Heart left ventricle (tissue), 16 donors: ENCODE data around the gene HPSE. TPM values are rescaled to one million over a fixed set of nuclear protein-coding genes. Genes with fewer than 3 reads are reported as not detected.

Source experiments
- ATAC-seq, 4 donors: fragments of 200-7000 bp; cut with Tn5 transposase; one replicate each; pipeline ENCODE4 v1.9.1; 2020 to 2022; ENCODE audit warnings: moderate library complexity in 4 of 4, mild to moderate bottlenecking in 3 of 4, moderate number of reproducible peaks in 1 of 4
- DNase-seq, 5 donors: peaks; one replicate each; pipeline ENCODE4 v3.0.0-alpha.2; 2020
- H3K27ac ChIP-seq, 12 donors: fragments of 200-600 bp; sonication (generic) in 4 of 12; one replicate each; pipeline versions ENCODE4 v1.5.0 to v1.8.0; 2016 to 2022; ENCODE audit warnings: mild to moderate bottlenecking in 2 of 12
- H3K27me3 ChIP-seq, 9 donors: fragments of 200-600 bp; sonication (generic) in 2 of 9; one replicate each; pipeline versions ENCODE4 v1.5.1 to v1.8.0; 2016 to 2022; ENCODE audit warnings: mild to moderate bottlenecking in 3 of 9
- H3K36me3 ChIP-seq, 9 donors: fragments of 200-600 bp; sonication (generic) in 2 of 9; one replicate each; pipeline versions ENCODE4 v1.5.0 to v1.8.0; 2018 to 2022; ENCODE audit warnings: mild to moderate bottlenecking in 2 of 9
- H3K4me1 ChIP-seq, 12 donors: fragments of 200-600 bp; sonication (generic) in 4 of 12; one replicate each; pipeline versions ENCODE4 v1.5.0 to v1.8.0; 2016 to 2022; ENCODE audit warnings: mild to moderate bottlenecking in 3 of 12
- H3K4me3 ChIP-seq, 12 donors: fragments of 200-600 bp; sonication (generic) in 4 of 12; one replicate each; pipeline versions ENCODE4 v1.5.0 to v1.8.0; 2017 to 2022; ENCODE audit warnings: mild to moderate bottlenecking in 9 of 12, moderate library complexity in 4 of 12
- H3K9me3 ChIP-seq, 12 donors: fragments of 200-600 bp; sonication (generic) in 4 of 12; one replicate each; pipeline versions ENCODE4 v1.5.0 to v1.8.0; 2016 to 2022; ENCODE audit warnings: mild to moderate bottlenecking in 1 of 12
- POLR2A ChIP-seq, 2 donors: fragments of 450-650 bp; IDR thresholded peaks; one replicate each; pipeline ENCODE4 v1.6.1; 2017; ENCODE audit warnings: antibody characterized with exemption in 2 of 2, mild to moderate bottlenecking in 2 of 2, moderate library complexity in 2 of 2
- WGBS, 4 donors: extraction: QIAGEN DNeasy Blood & Tissue Kit in 2 of 4; methylation state at CpG; one replicate each; pipeline versions ENCODE4 v1.1.5 to v1.1.7; 2013 to 2018; 5-methylcytosine and 5-hydroxymethylcytosine counted together
- intact Hi-C, 10 donors: fragments of 100-400 bp; cut with DNase I; formaldehyde crosslinking; loops; one replicate each; pipeline versions ENCODE4 v1.11.1 to v1.14.2; 2022
- polyA plus RNA-seq, 2 donors: library from polyadenylated mRNA; stranded (reverse); fragments of 200-250 nt; gene quantifications; one replicate each; pipeline ENCODE4 v1.2.3, GENCODE V29; 2013
- total RNA-seq, 9 donors: library from RNA; depleted of rRNA in 2 of 9; stranded (reverse); fragments of >200 nt in 2 of 9; fragmentation: NEBNext Ultra II Directional in 3 of 9; extraction: Animal tissue kit (Norgen Biotek cat#: 25700) in 3 of 9; gene quantifications; one replicate each; pipeline versions ENCODE4 v1.1.0 to v1.2.4, GENCODE V29; 2016 to 2023
- TF ChIP-seq, protein P1 (sequence below), 12 donors: fragments of 200-600 bp; sonication (generic) in 4 of 12; IDR thresholded peaks; one replicate each; pipeline versions ENCODE4 v1.5.0 to v1.8.0; 2018 to 2022; ENCODE audit warnings: antibody characterized with exemption in 12 of 12, mild to moderate bottlenecking in 5 of 12
- donor health status: ischemic (EF 13 %, LVEDD 7.1; RV severe dilation, severe dysfunction).
- donor health status: healthy with polysubstance abuse.
- donor health status: DM: no; HTN: yes; CAD: no.
- donor health status: DM: no; HTN: no; CAD: no.
- donor health status: ischemic (EF 25% LVEDD 6.9; RV normal size, moderate dysfunction).
- donor health status: ischemic (EF 25% LVEDD 5.7; RV mildly dilated, moderate dysfunction).
- donor health status: healthy.
- donor health status: DM: yes; HTN: yes; CAD: no.
- donor health status: ischemic (EF 35%, LVEDD 5.7; RV mildly dilated, moderate dysfunction).
- donor health status: nonischemic (EF 11% LVEDD 7.7; RV severe dilation, severe dysfunction).
- donor health status: DM: yes; HTN: yes; CAD: no.
- donor health status: PGD.
- donor health status: ischemic (EF 29% LVEDD 5.4; RV normal size, mild dysfunction).
- donor health status: nonischemic (EF 23%, LVEDD 6.1; RV moderate dilation, normal function).

HPSE gene
- total and polyA plus RNA-seq, 11 donors, result 0.15 to 6.2 (median 0.65) TPM

DNA sequence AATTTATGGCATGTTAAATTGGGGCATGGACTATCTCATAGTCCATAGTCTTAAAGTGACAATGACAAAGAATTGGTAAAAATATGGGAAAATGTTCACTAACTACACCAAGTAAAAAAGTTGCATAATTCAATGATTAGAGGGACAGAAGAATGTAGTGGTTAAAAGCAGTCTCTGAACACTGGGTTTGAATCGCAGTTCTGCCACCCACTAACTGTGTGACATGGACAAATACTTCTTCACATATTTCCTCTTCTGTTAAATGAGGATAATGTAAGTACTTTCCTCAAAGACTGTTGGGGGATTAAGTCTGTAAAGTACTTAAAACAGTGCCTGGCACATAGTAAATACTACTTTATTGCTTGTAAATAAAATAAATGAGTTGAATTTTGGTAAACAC is 65.4 kb downstream of the HPSE start:
- no peak for DNase-seq
- H3K4me3 ChIP-seq, result no peak overlapping the region
- 88 to 95% (median 92%) methylated on average over 1 of the region's 1 CpG for WGBS, 4 donors
- H3K9me3 ChIP-seq, result no peaks in the 10 kb centered on the region
- ATAC-seq, result no peak
- peaks cover 0 to 91% (median 66%) of the 10 kb centered on the region in 9 donors for H3K36me3 ChIP-seq
- no peaks in the 10 kb centered on the region for H3K4me1 ChIP-seq
- H3K27ac ChIP-seq, result no peak overlapping the region
- intact Hi-C loops, result loop anchor here in 3 of 10 donors (5.0 to 10.0 kb wide), 2 partner anchors 202 to 804 kb away; no protein-coding TSS in a partner anchor
- no peaks in the 10 kb centered on the region for H3K27me3 ChIP-seq
- no peak for TF ChIP-seq POLR2A (IDR thresholded peaks at IDR 0.05)
- TF ChIP-seq, protein P1, sequence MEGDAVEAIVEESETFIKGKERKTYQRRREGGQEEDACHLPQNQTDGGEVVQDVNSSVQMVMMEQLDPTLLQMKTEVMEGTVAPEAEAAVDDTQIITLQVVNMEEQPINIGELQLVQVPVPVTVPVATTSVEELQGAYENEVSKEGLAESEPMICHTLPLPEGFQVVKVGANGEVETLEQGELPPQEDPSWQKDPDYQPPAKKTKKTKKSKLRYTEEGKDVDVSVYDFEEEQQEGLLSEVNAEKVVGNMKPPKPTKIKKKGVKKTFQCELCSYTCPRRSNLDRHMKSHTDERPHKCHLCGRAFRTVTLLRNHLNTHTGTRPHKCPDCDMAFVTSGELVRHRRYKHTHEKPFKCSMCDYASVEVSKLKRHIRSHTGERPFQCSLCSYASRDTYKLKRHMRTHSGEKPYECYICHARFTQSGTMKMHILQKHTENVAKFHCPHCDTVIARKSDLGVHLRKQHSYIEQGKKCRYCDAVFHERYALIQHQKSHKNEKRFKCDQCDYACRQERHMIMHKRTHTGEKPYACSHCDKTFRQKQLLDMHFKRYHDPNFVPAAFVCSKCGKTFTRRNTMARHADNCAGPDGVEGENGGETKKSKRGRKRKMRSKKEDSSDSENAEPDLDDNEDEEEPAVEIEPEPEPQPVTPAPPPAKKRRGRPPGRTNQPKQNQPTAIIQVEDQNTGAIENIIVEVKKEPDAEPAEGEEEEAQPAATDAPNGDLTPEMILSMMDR (IDR thresholded peaks at IDR 0.05), result no peak

DNA sequence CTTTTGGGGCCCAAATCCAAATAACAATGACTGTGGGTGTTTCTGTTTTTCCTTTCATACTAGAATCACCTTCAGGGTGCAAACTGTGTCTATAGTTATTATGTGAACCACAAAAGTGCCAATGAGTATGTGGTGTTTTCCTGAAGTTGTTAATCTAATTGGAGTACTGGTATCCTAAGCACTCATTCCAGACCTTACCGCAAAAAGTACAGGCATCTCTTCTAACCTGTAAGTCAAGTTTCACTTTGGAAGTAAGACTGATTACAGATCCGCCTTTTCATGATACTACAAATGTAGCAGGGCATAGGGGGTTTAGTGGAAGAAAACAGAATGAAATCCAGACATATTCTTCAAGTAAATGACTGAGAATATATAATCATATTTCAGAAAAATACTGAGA is 66.2 kb downstream of the HPSE start:
- no peaks in the 10 kb centered on the region for H3K4me1 ChIP-seq
- 39 to 50% (median 45%) methylated on average over 2 of the region's 2 CpGs for WGBS, 4 donors
- H3K9me3 ChIP-seq, result no peaks in the 10 kb centered on the region
- intact Hi-C loops, result loop anchor here in 3 of 10 donors (5.0 to 10.0 kb wide), 2 partner anchors 201 to 804 kb away; no protein-coding TSS in a partner anchor
- TF ChIP-seq, protein P1 (IDR thresholded peaks at IDR 0.05), result no peak
- TF ChIP-seq POLR2A (IDR thresholded peaks at IDR 0.05), result no peak
- no peak overlapping the region for H3K27ac ChIP-seq
- DNase-seq (no peak), ATAC-seq (no peak)
- H3K36me3 ChIP-seq, result peaks cover 0 to 95% (median 73%) of the 10 kb centered on the region in 9 donors
- no peaks in the 10 kb centered on the region for H3K27me3 ChIP-seq
- no peak overlapping the region for H3K4me3 ChIP-seq

DNA sequence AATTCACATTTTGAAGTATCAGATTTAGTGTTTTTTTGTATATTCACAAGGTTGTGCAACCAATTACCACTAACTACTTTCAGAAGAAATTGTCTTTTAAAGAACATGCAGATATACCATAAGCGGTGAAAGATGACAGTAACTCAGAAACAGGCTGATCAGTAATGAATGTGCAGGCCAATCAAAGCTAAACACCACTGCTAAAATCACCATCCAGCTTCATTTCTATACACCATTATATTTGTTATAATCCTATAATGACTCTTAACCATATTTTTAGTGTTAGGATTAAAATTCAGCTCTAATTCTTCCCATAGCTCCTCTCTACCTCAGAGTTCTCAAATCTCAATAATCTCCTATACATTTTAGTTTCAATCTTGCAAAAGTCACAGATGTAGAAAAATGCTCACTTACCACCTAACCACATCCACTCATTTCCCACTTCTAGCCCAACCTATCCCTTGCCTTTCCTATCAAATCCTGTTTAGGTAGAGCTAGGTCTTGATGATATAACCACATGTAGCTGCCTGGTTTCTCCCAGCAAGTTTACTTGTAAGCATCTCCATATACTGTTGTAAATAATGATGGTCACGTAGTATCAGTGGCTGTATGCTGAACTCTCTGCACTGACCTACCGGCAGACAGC is 66.7 kb downstream of the HPSE start:
- Histone ChIP-seq H3K4me1 (no peaks in the 10 kb centered on the region), H3K9me3 (no peaks in the 10 kb centered on the region), H3K27me3 (no peaks in the 10 kb centered on the region), H3K27ac (no peak overlapping the region), H3K36me3 (peaks cover 0 to 95% (median 69%) of the 10 kb centered on the region in 9 donors), H3K4me3 (no peak overlapping the region)
- intact Hi-C loops, result loop anchor here in 3 of 10 donors (5.0 to 10.0 kb wide), 2 partner anchors 201 to 803 kb away; no protein-coding TSS in a partner anchor
- 93 to 98% (median 96%) methylated on average over 3 of the region's 3 CpGs for WGBS, 4 donors
- DNase-seq (no peak), ATAC-seq (no peak)
- TF ChIP-seq POLR2A (IDR thresholded peaks at IDR 0.05), result no peak
- TF ChIP-seq, protein P1 (IDR thresholded peaks at IDR 0.05), result no peak

DNA sequence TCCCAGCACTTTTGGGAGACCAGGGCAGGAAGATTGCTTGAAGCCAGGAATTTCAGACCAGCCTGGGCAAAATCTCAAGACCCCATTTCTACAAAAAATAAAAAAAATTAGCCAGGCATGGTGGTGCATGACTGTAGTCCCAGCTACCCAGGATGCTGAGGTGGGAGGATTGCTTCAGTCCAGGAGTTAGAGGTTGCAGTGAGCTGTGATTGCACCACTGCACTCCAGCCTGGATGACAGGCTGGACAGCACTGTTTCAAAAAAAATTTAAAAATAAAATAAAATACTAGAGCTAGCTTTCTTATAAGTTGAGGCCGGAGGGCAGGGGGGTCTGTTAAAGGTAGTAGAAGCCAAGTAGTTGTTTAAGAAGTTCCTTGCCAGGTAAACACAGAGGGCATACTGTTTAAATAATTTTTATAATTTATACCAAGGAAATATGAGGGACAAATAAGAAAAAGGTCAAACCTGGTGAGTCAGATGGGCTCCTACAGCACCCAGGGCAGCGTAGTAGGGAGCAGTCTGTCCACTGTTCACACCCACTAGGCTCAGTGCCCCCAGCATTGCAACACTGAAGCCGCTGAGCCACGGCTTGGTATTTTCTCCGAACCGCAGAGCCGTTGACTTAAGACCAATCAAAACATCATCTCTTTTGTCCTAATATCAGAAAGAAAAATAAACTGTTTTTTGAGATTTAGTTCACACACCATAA is 67.4 kb downstream of the HPSE start:
- TF ChIP-seq, protein P1 (IDR thresholded peaks at IDR 0.05), result no peak
- TF ChIP-seq POLR2A (IDR thresholded peaks at IDR 0.05), result no peak
- no peaks in the 10 kb centered on the region for H3K9me3 ChIP-seq
- no peak overlapping the region for H3K4me3 ChIP-seq
- no peaks in the 10 kb centered on the region for H3K4me1 ChIP-seq
- no peak for ATAC-seq
- H3K27me3 ChIP-seq, result no peaks in the 10 kb centered on the region
- intact Hi-C loops, result loop anchor here in 3 of 10 donors (5.0 to 10.0 kb wide), 2 partner anchors 200 to 802 kb away; no protein-coding TSS in a partner anchor
- peaks cover 0 to 95% (median 62%) of the 10 kb centered on the region in 9 donors for H3K36me3 ChIP-seq
- WGBS, 4 donors, result 78 to 94% (median 90%) methylated on average over 7 of the region's 7 CpGs
- DNase-seq, result no peak
- no peak overlapping the region for H3K27ac ChIP-seq
